HCT116 (cell line): ENCODE results near the gene SIAH2. TPM values are rescaled to one million over a fixed set of nuclear protein-coding genes. Genes with fewer than 3 reads are reported as not detected.

Source experiments
- ATAC-seq: fragments of 200-7000 bp; cut with Tn5 transposase; 2 replicates; pipeline ENCODE4 v1.9.1; 2020; ENCODE audit warnings: mild to moderate bottlenecking, moderate library complexity
- BruUV-seq: library from RNA; stranded (reverse); fragments of 400-500 nt; replicated peaks from 2 replicates; lab custom pipeline; 2021; lab: Mats Ljungman, UMichigan
- CTCF ChIA-PET: fragments of 300-600 bp; sonication (Branson Sonifier 250); formaldehyde crosslinking; loops from one replicate; lab custom pipeline; 2021; ENCODE audit warnings: antibody characterized with exemption; lab: Charles Lee
- POLR2A ChIA-PET: fragments of 300-600, 350-600 bp; sonication (Branson Sonifier 250); formaldehyde crosslinking; loops from one replicate; lab custom pipeline; 2021; ENCODE audit warnings: antibody characterized with exemption; lab: Charles Lee
- RAD21 ChIA-PET, 2 experiments: fragments of 300-600 bp; sonication (Branson Sonifier 250); formaldehyde crosslinking; loops; one replicate each; lab custom pipeline; 2023; ENCODE audit warnings: low total read pairs in 2 of 2; ENCODE audit not compliant: uncharacterized antibody in 2 of 2, unreplicated experiment in 2 of 2, low non-redundant PET in 1 of 2; lab: Charles Lee
- DNase-seq: peaks from one replicate; pipeline ENCODE4 v3.0.0-alpha.2; 2010; ENCODE audit warnings: low read depth, low spot score
- H2AFZ ChIP-seq: fragments of 200-600 bp; shearing (Covaris generic), sonication (generic); 2 replicates; pipeline ENCODE4 v1.6.1; 2017; ENCODE audit warnings: low read depth, mixed run types, mixed read lengths, antibody characterized with exemption, low read length; ENCODE audit not compliant: poor library complexity, severe bottlenecking
- H3K27ac ChIP-seq: 2 replicates; pipeline ENCODE4 v1.5.1; 2012; ENCODE audit warnings: low read depth, low read length
- H3K27me3 ChIP-seq: fragments of 200-600 bp; sonication (generic); 2 replicates; pipeline ENCODE4 v1.6.1; 2016; ENCODE audit warnings: mixed run types, low read length, mixed read lengths; ENCODE audit not compliant: insufficient read depth
- H3K36me3 ChIP-seq, 2 experiments: fragments of 200-500 bp in 1 of 2; fragments of 200-600 bp in 1 of 2; sonication (Bioruptor generic) in 1 of 2; sonication (generic) in 1 of 2; 2 replicates each; pipeline versions ENCODE4 v1.5.1 to v1.6.1; 2014 to 2016; ENCODE audit warnings: low read length in 2 of 2, inconsistent platforms in 1 of 2, mixed read lengths in 1 of 2, mixed run types in 1 of 2; ENCODE audit not compliant: insufficient read depth in 2 of 2, control insufficient read depth in 1 of 2
- H3K4me1 ChIP-seq, 2 experiments: fragments of 200-600 bp in 1 of 2; sonication (generic) in 1 of 2; 2 replicates each; pipeline versions ENCODE4 v1.5.1 to v1.6.1; 2012 to 2017; ENCODE audit warnings: low read length in 2 of 2, inconsistent platforms in 1 of 2, mild to moderate bottlenecking in 1 of 2, mixed read lengths in 1 of 2, mixed run types in 1 of 2, moderate library complexity in 1 of 2; ENCODE audit not compliant: insufficient read depth in 2 of 2, control insufficient read depth in 1 of 2
- H3K4me2 ChIP-seq: fragments of 200-600 bp; sonication (generic); 2 replicates; pipeline ENCODE4 v1.6.1; 2017; ENCODE audit warnings: mixed run types, low read length, mixed read lengths
- H3K4me3 ChIP-seq, 2 experiments: fragments of 200-600 bp in 1 of 2; sonication (generic) in 1 of 2; replicated peaks in 1 of 2; 2 replicates each; pipeline ENCODE4 v1.5.1; 2011 to 2016; ENCODE audit warnings: low read length in 2 of 2, control low read depth in 1 of 2, low read depth in 1 of 2, mild to moderate bottlenecking in 1 of 2, mixed read lengths in 1 of 2, mixed run types in 1 of 2
- H3K79me2 ChIP-seq: fragments of 200-600 bp; sonication (generic); 2 replicates; pipeline ENCODE4 v1.6.1; 2017; ENCODE audit warnings: mild to moderate bottlenecking, mixed run types, low read length, moderate library complexity, mixed read lengths; ENCODE audit not compliant: insufficient read depth
- H3K9ac ChIP-seq: fragments of 200-600 bp; sonication (generic); 2 replicates; pipeline ENCODE4 v1.6.1; 2016; ENCODE audit warnings: low read length, mixed read lengths
- H3K9me2 ChIP-seq: fragments of 200-600 bp; sonication (generic), shearing (Covaris generic); 2 replicates; pipeline ENCODE4 v1.6.1; 2017; ENCODE audit warnings: mixed run types, mild to moderate bottlenecking, moderate library complexity; ENCODE audit not compliant: insufficient read depth
- H3K9me3 ChIP-seq, 2 experiments: fragments of 200-500 bp in 1 of 2; fragments of 200-600 bp in 1 of 2; sonication (Bioruptor generic) in 1 of 2; sonication (generic) in 1 of 2; 2 replicates each; pipeline ENCODE4 v1.6.1; 2014 to 2017; ENCODE audit warnings: low read length in 2 of 2, mixed read lengths in 2 of 2, inconsistent platforms in 1 of 2, low read depth in 1 of 2, mild to moderate bottlenecking in 1 of 2, mixed run types in 1 of 2, moderate library complexity in 1 of 2; ENCODE audit not compliant: control insufficient read depth in 1 of 2, insufficient read depth in 1 of 2
- H4K20me1 ChIP-seq: fragments of 200-600 bp; sonication (generic), shearing (Covaris generic); 2 replicates; pipeline ENCODE4 v1.6.1; 2017; ENCODE audit warnings: mixed run types, mild to moderate bottlenecking, moderate library complexity; ENCODE audit not compliant: insufficient read depth
- EGR1 ChIP-seq: IDR thresholded peaks from 2 replicates; pipeline ENCODE4 v1.6.1; 2012; ENCODE audit warnings: low read depth
- EZH2 ChIP-seq: fragments of 200-600 bp; sonication (generic); IDR thresholded peaks from 2 replicates; pipeline ENCODE4 v1.6.1; 2017; ENCODE audit warnings: antibody characterized with exemption, mixed run types
- EZH2phosphoT487 ChIP-seq: fragments of 200-600 bp; IDR thresholded peaks from 2 replicates; pipeline ENCODE4 v1.6.1; 2018; ENCODE audit warnings: antibody characterized with exemption, borderline replicate concordance
- FOSL1 ChIP-seq: IDR thresholded peaks from 2 replicates; pipeline ENCODE4 v1.6.1; 2012; ENCODE audit warnings: low read depth
- MAX ChIP-seq: IDR thresholded peaks from 2 replicates; pipeline ENCODE4 v1.6.1; 2012
- POLR2AphosphoS5 ChIP-seq: IDR thresholded peaks from 2 replicates; pipeline ENCODE4 v1.6.1; 2011; ENCODE audit warnings: mild to moderate bottlenecking, low read depth, low read length, moderate library complexity
- RAD21 ChIP-seq: IDR thresholded peaks from 2 replicates; pipeline ENCODE4 v1.6.1; 2012; ENCODE audit warnings: low read depth, mild to moderate bottlenecking
- YY1 ChIP-seq: IDR thresholded peaks from 2 replicates; pipeline ENCODE4 v1.6.1; 2011; ENCODE audit warnings: low read length, low read depth, moderate library complexity, mild to moderate bottlenecking; ENCODE audit not compliant: insufficient replicate concordance; ENCODE audit errors: extremely low read depth
- ZFX ChIP-seq: fragments of 450-650 bp; IDR thresholded peaks from 2 replicates; pipeline ENCODE4 v1.6.1; 2017
- ZNF274 ChIP-seq: fragments of 200-500 bp; sonication (Bioruptor generic); IDR thresholded peaks from 2 replicates; pipeline ENCODE4 v1.6.1; 2014; ENCODE audit warnings: mild to moderate bottlenecking, low read depth, low read length, inconsistent platforms
- intact Hi-C: fragments of 100-400 bp; cut with micrococcal nuclease; formaldehyde crosslinking; loops from 2 replicates; pipeline ENCODE4 v1.10.0; 2022
- total RNA-seq: library from RNA; stranded (reverse); gene quantifications from one replicate; pipeline ENCODE4 v1.2.1, GENCODE V29; 2021; ENCODE audit not compliant: unreplicated experiment
- TF ChIP-seq, protein P1 (sequence below), 3 experiments: fragments of 200-600 bp in 1 of 3; sonication (generic) in 1 of 3; IDR thresholded peaks in 2 of 3; conservative IDR thresholded peaks in 1 of 3; 2 replicates each; pipeline ENCODE4 v1.5.1; 2012 to 2017; ENCODE audit warnings: low read depth in 2 of 3, low read length in 2 of 3, antibody characterized with exemption in 1 of 3, borderline replicate concordance in 1 of 3, control low read depth in 1 of 3, mild to moderate bottlenecking in 1 of 3, mixed read lengths in 1 of 3, mixed run types in 1 of 3, moderate library complexity in 1 of 3; ENCODE audit not compliant: insufficient read depth in 1 of 3

SIAH2 gene
- total RNA-seq, 1 experiment from 2014 or later, result 39.9 TPM

- no TSS peak for BruUV-seq
- ChIA-PET CTCF (no interaction called here), POLR2A (no interaction called here), RAD21 (no interaction called here)
- H3K4me2 ChIP-seq, result no peak overlapping the region
- H3K36me3 ChIP-seq, result peaks cover 3 to 5% of the 10 kb centered on the region in 2 experiments; a peak in 1 of 4 replicates
- no peak overlapping the region for H2AFZ ChIP-seq
- no peak for ATAC-seq
- H3K9me2 ChIP-seq, result no peaks in the 10 kb centered on the region
- H3K4me3 ChIP-seq, result no peak overlapping the region
- no peaks in the 10 kb centered on the region for H3K27me3 ChIP-seq
- DNase-seq, result no peak
- H3K9me3 ChIP-seq, result no peaks in the 10 kb centered on the region
- intact Hi-C loops, result no loop called here
- TF ChIP-seq EZH2phosphoT487 (no peak), EGR1 (no peak), FOSL1 (no peak), RAD21 (no peak), POLR2AphosphoS5 (peak; percentile 30; the same call in 1 of the 2 replicates), ZFX (no peak)
- no peak overlapping the region for H3K9ac ChIP-seq
- peaks cover 40% of the 10 kb centered on the region for H3K79me2 ChIP-seq
- peaks cover 9% of the 10 kb centered on the region; the same call in 1 of the 2 replicates for H4K20me1 ChIP-seq
- H3K27ac ChIP-seq, result no peak overlapping the region
- peaks cover 25 to 43% of the 10 kb centered on the region in 2 experiments for H3K4me1 ChIP-seq
Observed at GRCh38 chr3:150739877-150740645, 22.9 kb downstream of the SIAH2 start.

GRCh38 chr3:150739200-150739863 lies 23.6 kb downstream of the SIAH2 start:
- peaks cover 9% of the 10 kb centered on the region; the same call in 1 of the 2 replicates for H4K20me1 ChIP-seq
- intact Hi-C loops, result no loop called here
- no peaks in the 10 kb centered on the region for H3K27me3 ChIP-seq
- RAD21 ChIA-PET, result no interaction called here
- H3K9me2 ChIP-seq, result no peaks in the 10 kb centered on the region
- H3K4me3 ChIP-seq, result no peak overlapping the region
- H3K36me3 ChIP-seq, result peaks cover 3 to 5% of the 10 kb centered on the region in 2 experiments; a peak in 1 of 4 replicates
- H2AFZ ChIP-seq, result no peak overlapping the region
- H3K27ac ChIP-seq, result no peak overlapping the region
- H3K79me2 ChIP-seq, result peaks cover 33% of the 10 kb centered on the region
- DNase-seq (no peak), ATAC-seq (no peak)
- H3K4me1 ChIP-seq, result peaks cover 25 to 36% of the 10 kb centered on the region in 2 experiments
- POLR2A ChIA-PET, result no interaction called here
- BruUV-seq, result no TSS peak
- no peak overlapping the region for H3K9ac ChIP-seq
- H3K9me3 ChIP-seq, result no peaks in the 10 kb centered on the region
- H3K4me2 ChIP-seq, result peak overlapping the region; percentile 35
- TF ChIP-seq YY1 (no peak), MAX (no peak), ZNF274 (no peak), EZH2 (no peak)
- TF ChIP-seq, protein P1, sequence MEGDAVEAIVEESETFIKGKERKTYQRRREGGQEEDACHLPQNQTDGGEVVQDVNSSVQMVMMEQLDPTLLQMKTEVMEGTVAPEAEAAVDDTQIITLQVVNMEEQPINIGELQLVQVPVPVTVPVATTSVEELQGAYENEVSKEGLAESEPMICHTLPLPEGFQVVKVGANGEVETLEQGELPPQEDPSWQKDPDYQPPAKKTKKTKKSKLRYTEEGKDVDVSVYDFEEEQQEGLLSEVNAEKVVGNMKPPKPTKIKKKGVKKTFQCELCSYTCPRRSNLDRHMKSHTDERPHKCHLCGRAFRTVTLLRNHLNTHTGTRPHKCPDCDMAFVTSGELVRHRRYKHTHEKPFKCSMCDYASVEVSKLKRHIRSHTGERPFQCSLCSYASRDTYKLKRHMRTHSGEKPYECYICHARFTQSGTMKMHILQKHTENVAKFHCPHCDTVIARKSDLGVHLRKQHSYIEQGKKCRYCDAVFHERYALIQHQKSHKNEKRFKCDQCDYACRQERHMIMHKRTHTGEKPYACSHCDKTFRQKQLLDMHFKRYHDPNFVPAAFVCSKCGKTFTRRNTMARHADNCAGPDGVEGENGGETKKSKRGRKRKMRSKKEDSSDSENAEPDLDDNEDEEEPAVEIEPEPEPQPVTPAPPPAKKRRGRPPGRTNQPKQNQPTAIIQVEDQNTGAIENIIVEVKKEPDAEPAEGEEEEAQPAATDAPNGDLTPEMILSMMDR (IDR thresholded peaks at IDR 0.05 in 2 of 3, conservative IDR thresholded peaks at IDR 0.05 in 1 of 3; ENCODE audit: borderline replicate concordance in 1 of 3, insufficient read depth in 1 of 3, low read depth in 2 of 3, low read length in 2 of 3), result no peak
- CTCF ChIA-PET, result no interaction called here
